Right atrium auricular region (tissue), 2 donors: ENCODE results near the gene HRNR. TPM values are rescaled to one million over a fixed set of nuclear protein-coding genes. Genes with fewer than 3 reads are reported as not detected.

Experiments
- DNase-seq: peaks from one replicate; pipeline ENCODE4 v3.0.0-alpha.2; 2019; ENCODE audit warnings: low spot score
- H3K27ac ChIP-seq, 2 donors: fragments of 200-600 bp; sonication (generic); 1 replicate in 1 of 2; 2 replicates in 1 of 2; pipeline ENCODE4 v1.5.1; 2016 to 2019
- H3K27me3 ChIP-seq, 2 donors: fragments of 200-600 bp; sonication (generic); one replicate each; pipeline versions ENCODE4 v1.5.1 to v1.6.0; 2017 to 2019
- H3K36me3 ChIP-seq: fragments of 200-600 bp; sonication (generic); one replicate; pipeline ENCODE4 v1.5.1; 2016
- H3K4me1 ChIP-seq, 2 donors: fragments of 200-600 bp; sonication (generic); one replicate each; pipeline versions ENCODE4 v1.5.1 to v1.6.0; 2017 to 2019
- H3K4me3 ChIP-seq, 2 donors: fragments of 200-600 bp; sonication (generic); 1 replicate in 1 of 2; 2 replicates in 1 of 2; pipeline ENCODE4 v1.5.1; 2017 to 2019; ENCODE audit warnings: mild to moderate bottlenecking in 1 of 2, moderate library complexity in 1 of 2
- H3K9me3 ChIP-seq, 2 donors: fragments of 200-600 bp; sonication (generic); one replicate each; pipeline ENCODE4 v1.5.1; 2019
- total RNA-seq, 2 donors: library from RNA; depleted of rRNA; stranded (reverse); fragments of >200 nt; gene quantifications; one replicate each; pipeline ENCODE4 v1.1.0, GENCODE V29; 2016
- TF ChIP-seq, protein P1 (sequence below), 2 donors: fragments of 200-600 bp; sonication (generic); IDR thresholded peaks; one replicate each; pipeline ENCODE4 v1.5.1; 2019; ENCODE audit warnings: antibody characterized with exemption in 2 of 2

The HRNR gene
- total RNA-seq, 2 donors from 2014 or later, result not detected

GRCh38 chr1:152167835-152168534 is 56.0 kb downstream of the HRNR start:
- Histone ChIP-seq H3K36me3 (no peaks in the 10 kb centered on the region), H3K4me1 (peaks cover 0 to 23% of the 10 kb centered on the region in 2 donors), H3K4me3 (no peak overlapping the region), H3K27me3 (no peaks in the 10 kb centered on the region), H3K27ac (peak overlapping the region in 1 of 2 donors; percentile 1), H3K9me3 (no peaks in the 10 kb centered on the region)
- DNase-seq, result no peak
- TF ChIP-seq, protein P1, sequence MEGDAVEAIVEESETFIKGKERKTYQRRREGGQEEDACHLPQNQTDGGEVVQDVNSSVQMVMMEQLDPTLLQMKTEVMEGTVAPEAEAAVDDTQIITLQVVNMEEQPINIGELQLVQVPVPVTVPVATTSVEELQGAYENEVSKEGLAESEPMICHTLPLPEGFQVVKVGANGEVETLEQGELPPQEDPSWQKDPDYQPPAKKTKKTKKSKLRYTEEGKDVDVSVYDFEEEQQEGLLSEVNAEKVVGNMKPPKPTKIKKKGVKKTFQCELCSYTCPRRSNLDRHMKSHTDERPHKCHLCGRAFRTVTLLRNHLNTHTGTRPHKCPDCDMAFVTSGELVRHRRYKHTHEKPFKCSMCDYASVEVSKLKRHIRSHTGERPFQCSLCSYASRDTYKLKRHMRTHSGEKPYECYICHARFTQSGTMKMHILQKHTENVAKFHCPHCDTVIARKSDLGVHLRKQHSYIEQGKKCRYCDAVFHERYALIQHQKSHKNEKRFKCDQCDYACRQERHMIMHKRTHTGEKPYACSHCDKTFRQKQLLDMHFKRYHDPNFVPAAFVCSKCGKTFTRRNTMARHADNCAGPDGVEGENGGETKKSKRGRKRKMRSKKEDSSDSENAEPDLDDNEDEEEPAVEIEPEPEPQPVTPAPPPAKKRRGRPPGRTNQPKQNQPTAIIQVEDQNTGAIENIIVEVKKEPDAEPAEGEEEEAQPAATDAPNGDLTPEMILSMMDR (IDR thresholded peaks at IDR 0.05), result no peak

- H3K4me1 ChIP-seq, result peaks cover 0 to 29% of the 10 kb centered on the region in 2 donors
- H3K27me3 ChIP-seq, result no peaks in the 10 kb centered on the region
- TF ChIP-seq, protein P1 (IDR thresholded peaks at IDR 0.05), result no peak
- H3K27ac ChIP-seq, result no peak overlapping the region
- no peaks in the 10 kb centered on the region for H3K36me3 ChIP-seq
- no peak for DNase-seq
- no peak overlapping the region for H3K4me3 ChIP-seq
- H3K9me3 ChIP-seq, result no peaks in the 10 kb centered on the region
Measured at GRCh38 chr1:152166966-152167365, 57.0 kb downstream of the HRNR start.

DNA sequence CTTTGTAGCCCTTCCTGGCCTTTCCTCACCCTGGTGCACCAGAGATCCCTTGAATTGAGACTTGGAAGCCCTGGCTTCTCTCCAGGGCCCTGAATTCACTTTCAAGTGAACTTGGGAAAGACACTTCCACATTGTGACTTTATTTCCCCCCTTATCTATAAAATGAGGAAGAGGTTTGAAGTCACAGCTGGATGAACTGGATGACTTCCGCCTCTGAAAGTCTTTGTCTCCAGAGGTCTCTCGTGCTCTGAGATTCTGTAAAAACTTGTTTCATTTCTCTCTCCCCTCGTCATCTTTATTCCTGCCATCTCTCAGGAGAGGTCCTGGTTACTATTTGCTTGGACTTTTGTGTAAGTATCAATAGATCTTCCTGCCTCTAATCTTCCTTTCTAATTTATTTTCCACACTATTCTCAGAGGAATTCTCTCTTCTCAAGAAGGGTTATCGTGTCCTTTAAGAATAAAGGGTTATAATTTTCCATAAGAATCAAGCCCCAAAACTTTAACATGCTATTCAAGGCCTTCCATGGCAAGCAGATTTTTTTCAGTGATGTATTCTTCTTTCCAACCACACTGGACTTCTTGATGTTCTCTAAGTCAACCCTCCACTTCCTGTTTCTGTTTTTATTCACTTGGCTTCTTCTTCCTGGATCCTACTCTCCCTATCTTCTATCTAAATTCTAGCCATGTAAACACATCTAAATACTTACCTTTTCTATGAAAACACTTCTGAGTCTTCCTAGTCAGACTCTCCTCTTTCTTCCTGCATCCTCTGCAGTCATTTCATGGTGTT is 58.5 kb downstream of the HRNR start:
- no peak for DNase-seq
- no peak overlapping the region for H3K4me3 ChIP-seq
- no peaks in the 10 kb centered on the region for H3K36me3 ChIP-seq
- no peaks in the 10 kb centered on the region for H3K9me3 ChIP-seq
- no peak overlapping the region for H3K27ac ChIP-seq
- H3K4me1 ChIP-seq, result peaks cover 0 to 29% of the 10 kb centered on the region in 2 donors
- TF ChIP-seq, protein P1 (IDR thresholded peaks at IDR 0.05), result no peak
- no peaks in the 10 kb centered on the region for H3K27me3 ChIP-seq

DNA sequence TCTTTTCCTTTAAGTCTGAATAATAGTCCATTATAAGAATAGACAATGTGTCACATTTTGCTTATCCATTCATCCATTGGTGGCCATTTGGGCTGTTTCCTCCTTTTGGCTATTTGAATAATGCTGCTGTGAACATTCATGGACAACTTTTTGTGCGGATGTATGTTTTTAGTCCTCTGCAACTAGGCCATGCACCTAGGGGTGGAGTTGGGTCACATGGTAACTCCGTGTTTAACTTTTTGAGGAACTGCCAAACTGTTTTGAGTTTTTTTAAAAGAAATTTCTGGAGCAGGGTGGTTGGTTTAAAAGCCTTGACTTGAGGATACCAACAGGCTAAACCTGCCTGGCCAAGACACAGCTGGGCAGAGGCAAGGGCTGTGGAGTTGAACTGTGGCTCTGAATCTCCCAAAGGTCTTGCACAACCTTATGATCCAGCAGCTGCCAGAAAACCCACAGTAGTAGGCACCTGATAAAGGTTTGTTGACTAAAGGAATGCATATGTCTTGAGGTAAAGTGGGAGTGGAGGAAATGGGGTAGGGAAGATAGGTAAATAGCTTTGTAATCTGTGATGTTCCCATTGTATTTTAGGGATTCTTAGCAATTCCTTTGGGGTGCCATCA is 59.4 kb downstream of the HRNR start:
- no peak overlapping the region for H3K4me3 ChIP-seq
- H3K9me3 ChIP-seq, result no peaks in the 10 kb centered on the region
- H3K27ac ChIP-seq, result no peak overlapping the region
- DNase-seq, result no peak
- no peaks in the 10 kb centered on the region for H3K27me3 ChIP-seq
- H3K4me1 ChIP-seq, result peaks cover 0 to 29% of the 10 kb centered on the region in 2 donors
- TF ChIP-seq, protein P1 (IDR thresholded peaks at IDR 0.05), result no peak
- no peaks in the 10 kb centered on the region for H3K36me3 ChIP-seq

DNA sequence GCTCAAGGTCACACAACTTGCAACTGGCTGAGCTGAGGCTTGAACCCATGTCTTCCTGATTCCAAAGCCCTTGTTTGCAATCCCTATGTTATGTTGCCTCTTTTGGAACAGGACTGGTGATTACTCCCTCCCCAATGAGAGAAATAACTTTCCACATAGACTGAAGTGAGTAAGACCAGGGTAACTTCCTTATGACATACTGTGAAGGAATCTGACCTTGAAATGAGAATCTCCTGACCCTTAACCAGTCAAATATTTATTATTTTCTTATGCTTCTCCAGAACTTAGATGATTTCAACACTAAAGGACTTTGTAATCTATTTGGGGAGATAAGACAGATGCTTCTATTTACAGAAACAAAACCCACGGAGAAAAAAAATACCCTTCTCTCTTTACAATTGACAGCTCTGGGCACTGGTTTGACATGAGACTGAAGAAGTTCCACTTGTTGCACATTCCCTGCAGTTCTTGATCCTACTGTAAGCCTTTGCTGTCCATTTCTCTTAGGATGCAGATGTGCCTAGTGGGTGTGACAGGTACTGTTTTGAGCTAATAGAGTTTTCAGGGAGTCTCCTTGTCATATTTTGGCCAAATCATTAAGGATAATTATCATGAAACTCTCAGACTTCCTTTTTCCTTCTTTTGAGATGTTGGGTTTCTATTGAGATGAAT is 61.1 kb downstream of the HRNR start:
- Histone ChIP-seq H3K4me1 (peaks cover 0 to 18% of the 10 kb centered on the region in 2 donors), H3K36me3 (no peaks in the 10 kb centered on the region), H3K9me3 (no peaks in the 10 kb centered on the region), H3K27ac (no peak overlapping the region), H3K4me3 (no peak overlapping the region), H3K27me3 (no peaks in the 10 kb centered on the region)
- TF ChIP-seq, protein P1 (IDR thresholded peaks at IDR 0.05), result no peak
- no peak for DNase-seq

Other genes starting within 250 kb of the HRNR start
- 100 to 1,000 TPM in 1 of 2 donors, 10 to 100 TPM in 1; 75.2 to 116 TPM for gene S100A10, start 230.3 kb downstream of the HRNR start, total RNA-seq
- gene S100A11, start 187.2 kb downstream of the HRNR start, total RNA-seq, result 100 to 1,000 TPM in 1 of 2 donors, 10 to 100 TPM in 1; 59.0 to 172 TPM
- gene TCHHL1, start 135.1 kb downstream of the HRNR start, total RNA-seq, result not detected
- gene TCHH, start 108.7 kb downstream of the HRNR start, total RNA-seq, result under 1 TPM; 0.04 to 0.12 TPM
- gene RPTN, start 65.0 kb downstream of the HRNR start, total RNA-seq, result not detected
- gene FLG, start 101.0 kb upstream of the HRNR start, total RNA-seq, result not detected
- not detected for gene FLG2, start 135.8 kb upstream of the HRNR start, total RNA-seq
- gene CRNN, start 190.1 kb upstream of the HRNR start, total RNA-seq, result not detected